Measurements from ENCODE around the gene ADISSP. TPM values are rescaled to one million over a fixed set of nuclear protein-coding genes. Genes with fewer than 3 reads are reported as not detected.

The ADISSP gene
- total RNA-seq, 6 experiments from 2014 or later, result 86.0 to 105 (median 89.9) TPM

GRCh38 chr20:3741836-3742458 lies 25.6 kb downstream of the ADISSP start:
- no peaks in the 10 kb centered on the region for H3K9me3 Mint-ChIP-seq
- TF ChIP-seq CTCF (IDR thresholded peaks at IDR 0.05), result no peak

GRCh38 chr20:3740615-3741301 lies 26.8 kb downstream of the ADISSP start:
- TF ChIP-seq CTCF (IDR thresholded peaks at IDR 0.05), result no peak
- H3K4me3 Mint-ChIP-seq, result no peak overlapping the region
- no peak for DNase-seq
- H3K27me3 Mint-ChIP-seq (ENCODE audit: insufficient read depth), result peaks cover 9% of the 10 kb centered on the region
- H3K9me3 Mint-ChIP-seq, result no peaks in the 10 kb centered on the region
- no peak overlapping the region for H3K27ac Mint-ChIP-seq
- H3K4me1 Mint-ChIP-seq (ENCODE audit: low read depth), result no peaks in the 10 kb centered on the region
- no peaks in the 10 kb centered on the region for H3K36me3 Mint-ChIP-seq (ENCODE audit: low read depth)

More at GRCh38 chr20:3741836-3742458, 25.6 kb downstream of the ADISSP start:
- peaks cover 4% of the 10 kb centered on the region; the same call in 1 of the 2 replicates for H3K27me3 Mint-ChIP-seq (ENCODE audit: insufficient read depth)
- no peaks in the 10 kb centered on the region for H3K36me3 Mint-ChIP-seq (ENCODE audit: low read depth)
- DNase-seq, result no peak
- no peak overlapping the region for H3K4me3 Mint-ChIP-seq
- no peak overlapping the region for H3K27ac Mint-ChIP-seq
- no peaks in the 10 kb centered on the region for H3K4me1 Mint-ChIP-seq (ENCODE audit: low read depth)

- TF ChIP-seq CTCF (IDR thresholded peaks at IDR 0.05), result no peak
- no peaks in the 10 kb centered on the region for H3K4me1 Mint-ChIP-seq (ENCODE audit: low read depth)
- H3K4me3 Mint-ChIP-seq, result no peak overlapping the region
- H3K36me3 Mint-ChIP-seq (ENCODE audit: low read depth), result no peaks in the 10 kb centered on the region
- H3K27ac Mint-ChIP-seq, result no peak overlapping the region
- H3K9me3 Mint-ChIP-seq, result no peaks in the 10 kb centered on the region
- H3K27me3 Mint-ChIP-seq (ENCODE audit: insufficient read depth), result peaks cover 12% of the 10 kb centered on the region
- DNase-seq, result no peak
These were observed 27.6 kb downstream of the ADISSP start for GRCh38 chr20:3739926-3740451.

- Mint-ChIP-seq H3K36me3 (ENCODE audit: low read depth) (no peaks in the 10 kb centered on the region), H3K27ac (no peak overlapping the region), H3K27me3 (ENCODE audit: insufficient read depth) (peaks cover 17% of the 10 kb centered on the region), H3K9me3 (no peaks in the 10 kb centered on the region), H3K4me1 (ENCODE audit: low read depth) (no peaks in the 10 kb centered on the region), H3K4me3 (no peak overlapping the region)
- no peak for TF ChIP-seq CTCF (IDR thresholded peaks at IDR 0.05)
- DNase-seq, result no peak
These were observed 28.3 kb downstream of the ADISSP start for GRCh38 chr20:3739054-3739925.
